Trophoblast cell (in vitro differentiated cells and primary cell): ENCODE measurements around the gene VCX. TPM values are rescaled to one million over a fixed set of nuclear protein-coding genes. Genes with fewer than 3 reads are reported as not detected.
"Not testable (repeated sequence)": the region's sequence is repeated elsewhere in the genome, so short reads cannot be mapped to it uniquely, and the experiment has no call there.

Experiments used
- DNase-seq, 2 donors: peaks; one replicate each; pipeline ENCODE4 v3.0.0-alpha.2; 2016
- H2AFZ ChIP-seq: 2 replicates; pipeline ENCODE4 v1.6.1; 2013; ENCODE audit warnings: low read length, moderate library complexity, mild to moderate bottlenecking; ENCODE audit not compliant: insufficient read depth, poor library complexity
- H2AK5ac ChIP-seq: 2 replicates; pipeline ENCODE4 v1.6.1; 2013; ENCODE audit warnings: mild to moderate bottlenecking, low read length
- H2BK120ac ChIP-seq: 2 replicates; pipeline ENCODE4 v1.6.1; 2013; ENCODE audit warnings: low read length, mild to moderate bottlenecking, moderate library complexity; ENCODE audit not compliant: insufficient read depth, poor library complexity
- H2BK12ac ChIP-seq: 2 replicates; pipeline ENCODE4 v1.6.1; 2013; ENCODE audit warnings: mild to moderate bottlenecking, low read length, moderate library complexity
- H2BK5ac ChIP-seq: 2 replicates; pipeline ENCODE4 v1.6.1; 2013; ENCODE audit warnings: low read length, low read depth, moderate library complexity, mild to moderate bottlenecking; ENCODE audit not compliant: poor library complexity
- H3K14ac ChIP-seq: 2 replicates; pipeline ENCODE4 v1.6.1; 2013; ENCODE audit warnings: mild to moderate bottlenecking, low read length
- H3K18ac ChIP-seq: 2 replicates; pipeline ENCODE4 v1.6.1; 2013; ENCODE audit warnings: mild to moderate bottlenecking, low read length
- H3K23ac ChIP-seq: 2 replicates; pipeline ENCODE4 v1.6.1; 2013; ENCODE audit warnings: low read length
- H3K27ac ChIP-seq: 2 replicates; pipeline ENCODE4 v1.5.1; 2013; ENCODE audit warnings: low read depth, mild to moderate bottlenecking, inconsistent platforms, low read length, moderate library complexity
- H3K27me3 ChIP-seq: 2 replicates; pipeline ENCODE4 v1.6.1; 2013; ENCODE audit warnings: inconsistent platforms, mild to moderate bottlenecking, low read length, moderate library complexity; ENCODE audit not compliant: insufficient read depth
- H3K36me3 ChIP-seq, 2 experiments: 1 replicate in 1 of 2; 2 replicates in 1 of 2; pipeline ENCODE4 v1.6.1; 2013; ENCODE audit warnings: low read length in 2 of 2, mild to moderate bottlenecking in 2 of 2, moderate library complexity in 1 of 2; ENCODE audit not compliant: insufficient read depth in 2 of 2, control insufficient read depth in 1 of 2
- H3K4ac ChIP-seq: 2 replicates; pipeline ENCODE4 v1.6.1; 2013; ENCODE audit warnings: low read depth, mild to moderate bottlenecking, low read length, moderate library complexity
- H3K4me1 ChIP-seq, 2 experiments: 1 replicate in 1 of 2; 2 replicates in 1 of 2; pipeline ENCODE4 v1.6.1; 2013; ENCODE audit warnings: low read length in 2 of 2, mild to moderate bottlenecking in 2 of 2, moderate library complexity in 1 of 2; ENCODE audit not compliant: insufficient read depth in 2 of 2, control insufficient read depth in 1 of 2
- H3K4me2 ChIP-seq: 2 replicates; pipeline ENCODE4 v1.6.1; 2013; ENCODE audit warnings: inconsistent platforms, mild to moderate bottlenecking, low read length, moderate library complexity
- H3K4me3 ChIP-seq: 2 replicates; pipeline ENCODE4 v1.5.1; 2013; ENCODE audit warnings: mild to moderate bottlenecking, low read depth, low read length, inconsistent platforms
- H3K79me1 ChIP-seq: one replicate; pipeline ENCODE4 v1.6.1; 2013; ENCODE audit warnings: low read length
- H3K79me2 ChIP-seq: 2 replicates; pipeline ENCODE4 v1.6.1; 2013; ENCODE audit warnings: low read length, mild to moderate bottlenecking; ENCODE audit not compliant: control insufficient read depth, insufficient read depth, poor library complexity
- H3K9ac ChIP-seq: 2 replicates; pipeline ENCODE4 v1.6.1; 2013; ENCODE audit warnings: mild to moderate bottlenecking, low read length
- H3K9me3 ChIP-seq: 2 replicates; pipeline ENCODE4 v1.6.1; 2013; ENCODE audit warnings: low read depth, mild to moderate bottlenecking, control low read depth, inconsistent platforms, low read length; ENCODE audit not compliant: insufficient read depth
- H4K12ac ChIP-seq: 2 replicates; pipeline ENCODE4 v1.6.1; 2013; ENCODE audit warnings: low read depth, mild to moderate bottlenecking, low read length, moderate library complexity
- H4K8ac ChIP-seq: 2 replicates; pipeline ENCODE4 v1.6.1; 2013; ENCODE audit warnings: low read depth, mild to moderate bottlenecking, low read length, moderate library complexity
- H4K91ac ChIP-seq: one replicate; pipeline ENCODE4 v1.6.1; 2013; ENCODE audit warnings: low read depth, mild to moderate bottlenecking, low read length, moderate library complexity
- WGBS: extraction: QIAGEN DNeasy Blood & Tissue Kit; methylation state at CpG from one replicate; pipeline ENCODE4 v1.1.7; 2013; ENCODE audit warnings: missing lambda C conversion rate; ENCODE audit not compliant: insufficient read length, insufficient coverage; ENCODE audit errors: extremely low coverage; 5-methylcytosine and 5-hydroxymethylcytosine counted together
- polyA plus RNA-seq: library from polyadenylated mRNA; stranded (reverse); fragments of 200-250 nt; gene quantifications from 2 replicates; pipeline ENCODE4 v1.2.3, GENCODE V29; 2013

Gene VCX
- not detected in 2 replicates for polyA plus RNA-seq

DNA sequence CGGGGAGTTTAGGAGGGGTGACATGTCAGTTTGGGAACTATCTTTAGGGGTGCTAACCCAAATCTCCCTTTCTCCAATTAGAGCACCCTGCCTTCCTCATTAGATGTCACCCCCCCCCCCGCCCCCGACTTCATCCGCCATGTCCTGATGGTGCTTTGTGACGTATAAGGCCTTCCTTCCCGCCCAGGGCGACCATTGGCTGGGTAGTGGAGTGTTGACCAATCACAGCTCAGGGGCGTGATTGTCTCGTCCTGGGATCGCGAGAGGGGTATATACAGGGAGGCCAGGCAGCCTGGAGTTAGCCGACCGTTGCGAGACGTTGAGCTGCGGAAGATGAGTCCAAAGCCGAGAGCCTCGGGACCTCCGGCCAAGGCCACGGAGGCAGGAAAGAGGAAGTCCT, at the start of gene VCX:
Gene VCX (plus strand): TSS at position 301 of the 400 bp plus-strand sequence. CDS start 33 bp downstream, at position 334.
- H3K79me2 ChIP-seq, H2BK5ac ChIP-seq, H3K4ac ChIP-seq, H2BK12ac ChIP-seq, H4K8ac ChIP-seq, H3K18ac ChIP-seq, H4K91ac ChIP-seq, H2BK120ac ChIP-seq, H3K27me3 ChIP-seq, DNase-seq, H4K12ac ChIP-seq, H3K9ac ChIP-seq, H2AK5ac ChIP-seq, H3K23ac ChIP-seq, H2AFZ ChIP-seq, H3K4me1 ChIP-seq, H3K4me3 ChIP-seq, H3K4me2 ChIP-seq, H3K79me1 ChIP-seq, H3K9me3 ChIP-seq, H3K36me3 ChIP-seq, H3K14ac ChIP-seq, H3K27ac ChIP-seq: not testable (repeated sequence)
- no CpG with 5 or more reads among the region's 20 CpGs for WGBS

DNA sequence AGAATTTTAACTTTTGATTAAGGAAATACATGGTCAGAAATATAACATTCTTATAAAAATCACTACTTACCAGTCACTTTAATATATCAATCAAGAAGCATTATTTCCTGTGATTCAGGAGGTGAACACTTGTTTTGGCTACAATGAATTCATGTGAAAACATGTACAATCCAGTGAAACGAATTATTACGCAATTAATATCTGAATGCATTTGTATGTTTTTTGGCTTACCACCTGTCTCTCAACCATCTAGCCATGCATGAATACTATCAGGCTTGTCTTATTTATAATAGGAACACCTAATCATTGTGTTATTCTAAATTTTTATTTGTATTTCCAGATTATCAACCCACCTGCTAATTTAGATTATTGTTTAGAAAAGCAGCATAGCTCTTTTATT, 44.6 kb upstream of the VCX start:
- WGBS = no CpG with 5 or more reads among the region's 2 CpGs
- H3K4me3 ChIP-seq = no peak overlapping the region
- no peak overlapping the region for H3K4ac ChIP-seq
- no peak overlapping the region for H3K14ac ChIP-seq
- no peaks in the 10 kb centered on the region for H3K9me3 ChIP-seq
- H3K18ac ChIP-seq = no peak overlapping the region
- H3K79me1 ChIP-seq = no peaks in the 10 kb centered on the region
- H3K9ac ChIP-seq = no peak overlapping the region
- H3K79me2 ChIP-seq = no peaks in the 10 kb centered on the region
- no peak for DNase-seq
- H2BK12ac ChIP-seq = no peak overlapping the region
- no peak overlapping the region for H2AFZ ChIP-seq
- H4K91ac ChIP-seq = no peak overlapping the region
- H3K36me3 ChIP-seq = no peaks in the 10 kb centered on the region
- no peak overlapping the region for H3K4me2 ChIP-seq
- no peak overlapping the region for H2BK5ac ChIP-seq
- no peaks in the 10 kb centered on the region for H3K4me1 ChIP-seq
- H3K27ac ChIP-seq = no peak overlapping the region
- H4K8ac ChIP-seq = no peak overlapping the region
- H4K12ac ChIP-seq = no peak overlapping the region
- H2AK5ac ChIP-seq = no peak overlapping the region
- no peaks in the 10 kb centered on the region for H3K27me3 ChIP-seq
- no peak overlapping the region for H3K23ac ChIP-seq
- no peak overlapping the region for H2BK120ac ChIP-seq

DNA sequence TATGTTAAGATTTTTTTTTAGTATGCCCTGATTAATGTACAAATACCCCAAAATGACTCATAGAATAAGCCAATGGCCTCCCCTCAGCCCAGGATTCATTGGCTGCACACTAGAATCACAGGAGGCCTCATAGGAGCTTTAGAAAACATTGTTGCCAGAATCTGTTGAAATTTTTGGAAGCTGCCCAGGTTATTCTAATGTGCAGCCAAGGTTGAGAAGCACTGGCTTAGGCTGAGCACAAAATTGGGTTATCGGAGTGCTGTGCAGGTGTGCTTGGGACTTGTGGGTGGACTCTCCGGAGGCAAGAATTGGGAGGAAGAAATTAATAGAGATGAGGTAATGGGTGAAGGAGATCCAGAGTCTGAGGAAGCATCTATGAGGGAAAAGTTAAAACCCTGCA, 41.3 kb upstream of the VCX start:
- no peaks in the 10 kb centered on the region for H3K4me1 ChIP-seq
- H3K79me2 ChIP-seq = no peaks in the 10 kb centered on the region
- no peak overlapping the region for H2BK120ac ChIP-seq
- DNase-seq = no peak
- H2AFZ ChIP-seq = no peak overlapping the region
- WGBS = no CpG with 5 or more reads among the region's 2 CpGs
- no peak overlapping the region for H2AK5ac ChIP-seq
- no peak overlapping the region for H4K8ac ChIP-seq
- no peak overlapping the region for H3K4me2 ChIP-seq
- no peaks in the 10 kb centered on the region for H3K27me3 ChIP-seq
- no peak overlapping the region for H3K9ac ChIP-seq
- no peak overlapping the region for H3K4me3 ChIP-seq
- H3K79me1 ChIP-seq = no peaks in the 10 kb centered on the region
- H3K18ac ChIP-seq = no peak overlapping the region
- no peak overlapping the region for H2BK5ac ChIP-seq
- H3K27ac ChIP-seq = no peak overlapping the region
- H3K14ac ChIP-seq = no peak overlapping the region
- no peak overlapping the region for H4K12ac ChIP-seq
- H3K9me3 ChIP-seq = no peaks in the 10 kb centered on the region
- no peak overlapping the region for H2BK12ac ChIP-seq
- H3K36me3 ChIP-seq = no peaks in the 10 kb centered on the region
- no peak overlapping the region for H4K91ac ChIP-seq
- no peak overlapping the region for H3K4ac ChIP-seq
- no peak overlapping the region for H3K23ac ChIP-seq

DNA sequence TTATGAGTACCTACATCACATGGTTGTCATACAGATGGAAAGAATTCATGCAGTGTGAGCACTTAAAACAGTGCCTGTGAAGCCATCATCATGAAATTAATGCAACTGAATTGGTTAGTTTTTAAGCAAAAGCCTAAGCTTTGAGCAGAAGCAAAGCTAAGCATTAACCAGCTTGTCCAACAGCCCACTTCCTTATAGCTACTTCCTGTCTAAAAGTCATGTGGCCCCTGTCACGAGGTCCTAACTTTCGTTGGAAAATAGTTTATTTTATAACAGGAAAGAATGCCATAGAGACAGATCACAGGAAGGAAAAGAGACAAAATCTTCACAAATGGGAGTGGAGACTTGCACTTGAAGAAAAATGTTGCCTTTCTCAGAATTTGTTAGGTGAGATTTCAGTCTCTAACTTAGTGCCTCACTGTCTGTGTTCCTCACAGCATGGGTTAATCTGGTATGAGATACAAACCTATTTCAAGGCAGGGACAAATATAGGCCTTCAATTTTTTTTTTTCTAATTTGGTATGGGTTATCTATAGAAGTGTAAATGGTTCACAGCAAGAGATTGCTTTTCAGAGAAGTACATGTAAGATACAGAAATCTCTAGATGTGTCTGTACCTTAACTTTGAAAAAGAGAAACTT, 27.7 kb upstream of the VCX start:
- H3K79me2 ChIP-seq = no peaks in the 10 kb centered on the region
- H4K12ac ChIP-seq = no peak overlapping the region
- no peak overlapping the region for H4K8ac ChIP-seq
- no peaks in the 10 kb centered on the region for H3K36me3 ChIP-seq
- no peaks in the 10 kb centered on the region for H3K4me1 ChIP-seq
- no peak overlapping the region for H3K18ac ChIP-seq
- H3K4me2 ChIP-seq = no peak overlapping the region
- H3K9ac ChIP-seq = no peak overlapping the region
- no peak for DNase-seq
- H2BK12ac ChIP-seq = no peak overlapping the region
- no peaks in the 10 kb centered on the region for H3K9me3 ChIP-seq
- no peak overlapping the region for H2BK120ac ChIP-seq
- no peak overlapping the region for H2AK5ac ChIP-seq
- no peak overlapping the region for H4K91ac ChIP-seq
- no peak overlapping the region for H3K4me3 ChIP-seq
- WGBS = no CpG with 5 or more reads among the region's 2 CpGs
- no peak overlapping the region for H2BK5ac ChIP-seq
- no peak overlapping the region for H3K4ac ChIP-seq
- no peaks in the 10 kb centered on the region for H3K79me1 ChIP-seq
- H2AFZ ChIP-seq = no peak overlapping the region
- no peak overlapping the region for H3K14ac ChIP-seq
- no peak overlapping the region for H3K27ac ChIP-seq
- H3K23ac ChIP-seq = no peak overlapping the region
- no peaks in the 10 kb centered on the region for H3K27me3 ChIP-seq
